ENCODE measurements around the gene CD7. TPM values are rescaled to one million over a fixed set of nuclear protein-coding genes. Genes with fewer than 3 reads are reported as not detected.
A peak's percentile ranks its signal among the peaks of the same experiment; 100 is the strongest.

CD7 gene
- total and polyA plus RNA-seq, 9 of the 15 experiments (the other 6 are each of a cell fraction or from before 2014, with no cell fraction given) = 0.21 to 0.35 TPM; not detected in 7

DNA sequence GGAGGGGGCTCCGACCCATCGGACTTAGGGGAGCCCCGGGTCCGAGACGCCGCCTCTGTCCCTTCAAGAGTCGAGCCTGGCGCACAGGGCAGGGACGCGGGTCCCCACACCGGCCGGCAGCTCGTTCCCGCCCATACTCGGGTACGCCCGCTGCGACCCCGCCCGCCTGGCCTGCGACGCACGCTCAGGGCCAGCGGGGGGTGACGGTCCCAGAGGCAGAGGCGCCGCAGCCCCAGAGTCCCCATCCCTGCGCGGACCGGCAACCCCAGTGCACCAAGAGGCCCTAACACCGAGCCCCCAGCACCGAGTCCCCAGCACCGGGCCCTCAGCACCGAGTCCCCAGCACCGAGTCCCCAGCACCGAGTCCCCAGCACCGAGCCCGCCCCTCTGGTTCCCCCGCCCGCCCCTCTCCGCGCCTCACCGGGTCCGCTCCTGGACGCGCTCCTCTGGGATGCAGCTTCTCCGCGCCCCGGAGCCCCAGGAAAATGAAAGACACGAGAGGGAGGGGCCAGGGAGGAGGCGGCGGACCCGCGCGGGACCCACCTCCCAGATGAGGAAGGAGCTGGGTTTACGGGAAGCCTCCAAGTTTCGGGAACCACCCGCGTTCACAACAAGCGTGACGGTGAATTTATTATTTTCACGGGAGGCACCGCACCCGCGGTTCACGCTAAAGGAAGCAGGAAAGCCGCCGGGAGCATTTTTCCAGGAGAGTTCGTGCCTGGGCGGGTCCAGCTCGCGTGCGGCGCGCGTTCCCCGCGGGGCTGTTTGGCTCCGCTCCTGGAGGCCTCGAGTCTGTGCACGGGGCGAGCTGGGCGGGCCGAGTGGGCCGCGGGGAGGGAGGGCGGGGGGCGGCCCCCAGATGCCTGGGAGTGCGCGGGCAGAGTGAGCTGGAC lies 16.1 kb upstream of the CD7 start, which contains the start of gene SECTM1 (continued):
- no peak for TF ChIP-seq RAD51 (IDR thresholded peaks at IDR 0.05; ENCODE audit: borderline replicate concordance, low read depth)
- TF ChIP-seq, protein P1, sequence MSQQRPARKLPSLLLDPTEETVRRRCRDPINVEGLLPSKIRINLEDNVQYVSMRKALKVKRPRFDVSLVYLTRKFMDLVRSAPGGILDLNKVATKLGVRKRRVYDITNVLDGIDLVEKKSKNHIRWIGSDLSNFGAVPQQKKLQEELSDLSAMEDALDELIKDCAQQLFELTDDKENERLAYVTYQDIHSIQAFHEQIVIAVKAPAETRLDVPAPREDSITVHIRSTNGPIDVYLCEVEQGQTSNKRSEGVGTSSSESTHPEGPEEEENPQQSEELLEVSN (IDR thresholded peaks at IDR 0.05; ENCODE audit: borderline replicate concordance in 1 of 2, extremely low read depth in 1 of 2, insufficient read depth in 1 of 2, insufficient read length in 1 of 2, low read depth in 1 of 2, low read length in 1 of 2, poor library complexity in 1 of 2, severe bottlenecking in 1 of 2) = peak in 1 of 2 experiments; percentile 34
- no peak for TF ChIP-seq EWSR1 (IDR thresholded peaks at IDR 0.05; ENCODE audit: borderline replicate concordance, low read depth, partially characterized antibody)
- TF ChIP-seq, protein P2, sequence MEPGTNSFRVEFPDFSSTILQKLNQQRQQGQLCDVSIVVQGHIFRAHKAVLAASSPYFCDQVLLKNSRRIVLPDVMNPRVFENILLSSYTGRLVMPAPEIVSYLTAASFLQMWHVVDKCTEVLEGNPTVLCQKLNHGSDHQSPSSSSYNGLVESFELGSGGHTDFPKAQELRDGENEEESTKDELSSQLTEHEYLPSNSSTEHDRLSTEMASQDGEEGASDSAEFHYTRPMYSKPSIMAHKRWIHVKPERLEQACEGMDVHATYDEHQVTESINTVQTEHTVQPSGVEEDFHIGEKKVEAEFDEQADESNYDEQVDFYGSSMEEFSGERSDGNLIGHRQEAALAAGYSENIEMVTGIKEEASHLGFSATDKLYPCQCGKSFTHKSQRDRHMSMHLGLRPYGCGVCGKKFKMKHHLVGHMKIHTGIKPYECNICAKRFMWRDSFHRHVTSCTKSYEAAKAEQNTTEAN (CRISPR knock-in tag; IDR thresholded peaks at IDR 0.05) = no peak
- no peak for TF ChIP-seq ZNF695 (CRISPR knock-in tag; IDR thresholded peaks at IDR 0.05)
- TF ChIP-seq SAFB (IDR thresholded peaks at IDR 0.05; ENCODE audit: borderline replicate concordance, low read depth, low read length) = no peak
- TF ChIP-seq, protein P3, sequence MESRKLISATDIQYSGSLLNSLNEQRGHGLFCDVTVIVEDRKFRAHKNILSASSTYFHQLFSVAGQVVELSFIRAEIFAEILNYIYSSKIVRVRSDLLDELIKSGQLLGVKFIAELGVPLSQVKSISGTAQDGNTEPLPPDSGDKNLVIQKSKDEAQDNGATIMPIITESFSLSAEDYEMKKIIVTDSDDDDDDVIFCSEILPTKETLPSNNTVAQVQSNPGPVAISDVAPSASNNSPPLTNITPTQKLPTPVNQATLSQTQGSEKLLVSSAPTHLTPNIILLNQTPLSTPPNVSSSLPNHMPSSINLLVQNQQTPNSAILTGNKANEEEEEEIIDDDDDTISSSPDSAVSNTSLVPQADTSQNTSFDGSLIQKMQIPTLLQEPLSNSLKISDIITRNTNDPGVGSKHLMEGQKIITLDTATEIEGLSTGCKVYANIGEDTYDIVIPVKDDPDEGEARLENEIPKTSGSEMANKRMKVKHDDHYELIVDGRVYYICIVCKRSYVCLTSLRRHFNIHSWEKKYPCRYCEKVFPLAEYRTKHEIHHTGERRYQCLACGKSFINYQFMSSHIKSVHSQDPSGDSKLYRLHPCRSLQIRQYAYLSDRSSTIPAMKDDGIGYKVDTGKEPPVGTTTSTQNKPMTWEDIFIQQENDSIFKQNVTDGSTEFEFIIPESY (CRISPR knock-in tag; IDR thresholded peaks at IDR 0.05) = peak; percentile 99
- TF ChIP-seq, protein P4, sequence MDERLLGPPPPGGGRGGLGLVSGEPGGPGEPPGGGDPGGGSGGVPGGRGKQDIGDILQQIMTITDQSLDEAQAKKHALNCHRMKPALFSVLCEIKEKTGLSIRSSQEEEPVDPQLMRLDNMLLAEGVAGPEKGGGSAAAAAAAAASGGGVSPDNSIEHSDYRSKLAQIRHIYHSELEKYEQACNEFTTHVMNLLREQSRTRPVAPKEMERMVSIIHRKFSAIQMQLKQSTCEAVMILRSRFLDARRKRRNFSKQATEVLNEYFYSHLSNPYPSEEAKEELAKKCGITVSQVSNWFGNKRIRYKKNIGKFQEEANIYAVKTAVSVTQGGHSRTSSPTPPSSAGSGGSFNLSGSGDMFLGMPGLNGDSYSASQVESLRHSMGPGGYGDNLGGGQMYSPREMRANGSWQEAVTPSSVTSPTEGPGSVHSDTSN (CRISPR knock-in tag; IDR thresholded peaks at IDR 0.05; ENCODE audit: low read depth) = no peak
- TF ChIP-seq, protein P4 (tag; conservative IDR thresholded peaks at IDR 0.05; ENCODE audit: low read depth) = no peak
- no peak for TF ChIP-seq STAT5A (IDR thresholded peaks at IDR 0.05; ENCODE audit: borderline replicate concordance, low read length)
- TF ChIP-seq PURB (CRISPR knock-in tag; IDR thresholded peaks at IDR 0.05; ENCODE audit: low read depth) = no peak
- TF ChIP-seq, protein P5, sequence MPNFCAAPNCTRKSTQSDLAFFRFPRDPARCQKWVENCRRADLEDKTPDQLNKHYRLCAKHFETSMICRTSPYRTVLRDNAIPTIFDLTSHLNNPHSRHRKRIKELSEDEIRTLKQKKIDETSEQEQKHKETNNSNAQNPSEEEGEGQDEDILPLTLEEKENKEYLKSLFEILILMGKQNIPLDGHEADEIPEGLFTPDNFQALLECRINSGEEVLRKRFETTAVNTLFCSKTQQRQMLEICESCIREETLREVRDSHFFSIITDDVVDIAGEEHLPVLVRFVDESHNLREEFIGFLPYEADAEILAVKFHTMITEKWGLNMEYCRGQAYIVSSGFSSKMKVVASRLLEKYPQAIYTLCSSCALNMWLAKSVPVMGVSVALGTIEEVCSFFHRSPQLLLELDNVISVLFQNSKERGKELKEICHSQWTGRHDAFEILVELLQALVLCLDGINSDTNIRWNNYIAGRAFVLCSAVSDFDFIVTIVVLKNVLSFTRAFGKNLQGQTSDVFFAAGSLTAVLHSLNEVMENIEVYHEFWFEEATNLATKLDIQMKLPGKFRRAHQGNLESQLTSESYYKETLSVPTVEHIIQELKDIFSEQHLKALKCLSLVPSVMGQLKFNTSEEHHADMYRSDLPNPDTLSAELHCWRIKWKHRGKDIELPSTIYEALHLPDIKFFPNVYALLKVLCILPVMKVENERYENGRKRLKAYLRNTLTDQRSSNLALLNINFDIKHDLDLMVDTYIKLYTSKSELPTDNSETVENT (CRISPR knock-in tag; IDR thresholded peaks at IDR 0.05) = no peak
- 0 out of 2 replicates have a peak, but pooled peaks have one; percentile 31 for TF ChIP-seq ZNF431 (CRISPR knock-in tag; IDR thresholded peaks at IDR 0.05)
- TF ChIP-seq ZNF24 (IDR thresholded peaks at IDR 0.05) = no peak

Data from K562 (cell line).